ENCODE data around the gene CFAP107.
"Not testable (repeated sequence)": the region's sequence is repeated elsewhere in the genome, so short reads cannot be mapped to it uniquely, and the experiment has no call there.

The CFAP107 gene

GRCh38 chr1:12778907-12779306, 32.9 kb downstream of the CFAP107 start:
- no peak for DNase-seq (ENCODE audit: low read depth)

- DNase-seq (ENCODE audit: low read depth), result not testable (repeated sequence)
These were observed 35.5 kb downstream of the CFAP107 start for GRCh38 chr1:12781488-12781887.

GRCh38 chr1:12783783-12784182, 37.8 kb downstream of the CFAP107 start:
- DNase-seq (ENCODE audit: low read depth), result not testable (repeated sequence)

GRCh38 chr1:12784729-12785128, 38.7 kb downstream of the CFAP107 start:
- peak; percentile 4 for DNase-seq (ENCODE audit: low read depth)

GRCh38 chr1:12791097-12791496, 45.1 kb downstream of the CFAP107 start, which contains the start of gene PRAMEF1:
PRAMEF1 (plus strand) TSS chr1:12791397; CDS start chr1:12793228, 1,831 bp downstream.
- not testable (repeated sequence) for DNase-seq (ENCODE audit: low read depth)

GRCh38 chr1:12798911-12799310, 52.9 kb downstream of the CFAP107 start:
- DNase-seq (ENCODE audit: low read depth), result no peak

- DNase-seq (ENCODE audit: low read depth), result no peak
These were observed 53.7 kb downstream of the CFAP107 start for GRCh38 chr1:12799730-12800129.

GRCh38 chr1:12809933-12810332, 63.9 kb downstream of the CFAP107 start:
- no peak for DNase-seq (ENCODE audit: low read depth)

- DNase-seq (ENCODE audit: low read depth), result peak; percentile 6
These were observed 64.8 kb downstream of the CFAP107 start for GRCh38 chr1:12810691-12811408.

- no peak for DNase-seq (ENCODE audit: low read depth)
These were observed 65.4 kb downstream of the CFAP107 start for GRCh38 chr1:12811409-12811784.
